ENCODE data around the gene FBXW12. TPM values are rescaled to one million over a fixed set of nuclear protein-coding genes. Genes with fewer than 3 reads are reported as not detected.

Gene FBXW12
- total RNA-seq, 1 donor from 2014 or later: not detected

GRCh38 chr3:48428572-48429316, 56.7 kb downstream of the FBXW12 start:
- H3K27me3 Mint-ChIP-seq (ENCODE audit: low read depth): no peaks in the 10 kb centered on the region
- TF ChIP-seq CTCF (IDR thresholded peaks at IDR 0.05): no peak
- H3K36me3 Mint-ChIP-seq (ENCODE audit: low read depth): peaks cover 3% of the 10 kb centered on the region
- H3K9me3 Mint-ChIP-seq (ENCODE audit: low read depth): no peaks in the 10 kb centered on the region
- peak overlapping the region; percentile 78 for H3K4me3 Mint-ChIP-seq (ENCODE audit: unreplicated experiment)
- H3K27ac Mint-ChIP-seq (ENCODE audit: unreplicated experiment): peak overlapping the region; percentile 80
- peaks cover 82% of the 10 kb centered on the region for H3K4me1 Mint-ChIP-seq (ENCODE audit: low read depth)
- peak; percentile 70 for DNase-seq (ENCODE audit: low spot score)

GRCh38 chr3:48429317-48429959, 57.4 kb downstream of the FBXW12 start:
- Mint-ChIP-seq H3K36me3 (ENCODE audit: low read depth) (peaks cover 3% of the 10 kb centered on the region), H3K27ac (ENCODE audit: unreplicated experiment) (peak overlapping the region; percentile 81), H3K27me3 (ENCODE audit: low read depth) (no peaks in the 10 kb centered on the region), H3K4me1 (ENCODE audit: low read depth) (peaks cover 86% of the 10 kb centered on the region), H3K4me3 (ENCODE audit: unreplicated experiment) (peak overlapping the region; percentile 74), H3K9me3 (ENCODE audit: low read depth) (no peaks in the 10 kb centered on the region)
- DNase-seq (ENCODE audit: low spot score): no peak
- TF ChIP-seq CTCF (IDR thresholded peaks at IDR 0.05): no peak

- peak within 1 kb of the TSS; percentile 78 for H3K4me3 Mint-ChIP-seq (ENCODE audit: unreplicated experiment)
Observed at GRCh38 chr3:48429960-48430707, 58.1 kb downstream of the FBXW12 start, which contains the start of gene PLXNB1. Gene PLXNB1 (minus strand): TSS chr3:48430086. CDS start chr3:48424611, 5,475 bp downstream.

GRCh38 chr3:48430708-48431101, 58.7 kb downstream of the FBXW12 start:
- peaks cover 3% of the 10 kb centered on the region for H3K36me3 Mint-ChIP-seq (ENCODE audit: low read depth)
- TF ChIP-seq CTCF (IDR thresholded peaks at IDR 0.05): no peak
- peaks cover 79% of the 10 kb centered on the region for H3K4me1 Mint-ChIP-seq (ENCODE audit: low read depth)
- no peaks in the 10 kb centered on the region for H3K9me3 Mint-ChIP-seq (ENCODE audit: low read depth)
- H3K4me3 Mint-ChIP-seq (ENCODE audit: unreplicated experiment): peak overlapping the region; percentile 74
- DNase-seq (ENCODE audit: low spot score): no peak
- H3K27ac Mint-ChIP-seq (ENCODE audit: unreplicated experiment): peak overlapping the region; percentile 41
- no peaks in the 10 kb centered on the region for H3K27me3 Mint-ChIP-seq (ENCODE audit: low read depth)

More at GRCh38 chr3:48429960-48430707, 58.1 kb downstream of the FBXW12 start, which contains the start of gene PLXNB1:
- DNase-seq (ENCODE audit: low spot score): no peak
- peak within 1 kb of the TSS; percentile 81 for H3K27ac Mint-ChIP-seq (ENCODE audit: unreplicated experiment)
- H3K9me3 Mint-ChIP-seq (ENCODE audit: low read depth): no peaks in the 10 kb centered on the region
- H3K27me3 Mint-ChIP-seq (ENCODE audit: low read depth): no peaks in the 10 kb centered on the region
- TF ChIP-seq CTCF (IDR thresholded peaks at IDR 0.05): no peak
- H3K36me3 Mint-ChIP-seq (ENCODE audit: low read depth): peaks cover 3% of the 10 kb centered on the region
- H3K4me1 Mint-ChIP-seq (ENCODE audit: low read depth): peaks cover 84% of the 10 kb centered on the region

Data from chondrocyte (in vitro differentiated cells).